DOHH2 (cell line): ENCODE data around the gene LIF.

ENCODE experiments used
- CTCF ChIP-seq: fragments of 200-600 bp; sonication (generic); IDR thresholded peaks from one replicate; pipeline ENCODE4 v1.5.1; 2014; ENCODE audit warnings: antibody characterized with exemption, mild to moderate bottlenecking, low read depth, low read length; ENCODE audit not compliant: poor library complexity, severe bottlenecking
- EZH2phosphoT487 ChIP-seq: fragments of 200-600 bp; sonication (generic); IDR thresholded peaks from 2 replicates; pipeline ENCODE4 v1.6.1; 2017; ENCODE audit warnings: borderline replicate concordance, mild to moderate bottlenecking, antibody characterized with exemption, low read length, moderate library complexity, mixed read lengths

GRCh38 chr22:30260682-30261081, 14.1 kb upstream of the LIF start:
- no peak for TF ChIP-seq CTCF
- no peak for TF ChIP-seq EZH2phosphoT487
